Stimulated activated naive CD8-positive, alpha-beta T cell treated with anti-CD3 and anti-CD28 coated beads, Interleukin-15, Interleukin-2, amounts not matched to agents 100 U/mL and 50 U/mL, for 24 hours (primary cell): ENCODE results near the gene YEATS4.
"Not testable (repeated sequence)": the region's sequence is repeated elsewhere in the genome, so short reads cannot be mapped to it uniquely, and the experiment has no call there.

ENCODE experiments used
- ATAC-seq: fragments of 150-1000 bp; cut with Tn5 transposase; one replicate; pipeline ENCODE4 v1.10.0; 2021
- DNase-seq: peaks from one replicate; pipeline ENCODE4 v3.0.0; 2021

Gene YEATS4

DNA sequence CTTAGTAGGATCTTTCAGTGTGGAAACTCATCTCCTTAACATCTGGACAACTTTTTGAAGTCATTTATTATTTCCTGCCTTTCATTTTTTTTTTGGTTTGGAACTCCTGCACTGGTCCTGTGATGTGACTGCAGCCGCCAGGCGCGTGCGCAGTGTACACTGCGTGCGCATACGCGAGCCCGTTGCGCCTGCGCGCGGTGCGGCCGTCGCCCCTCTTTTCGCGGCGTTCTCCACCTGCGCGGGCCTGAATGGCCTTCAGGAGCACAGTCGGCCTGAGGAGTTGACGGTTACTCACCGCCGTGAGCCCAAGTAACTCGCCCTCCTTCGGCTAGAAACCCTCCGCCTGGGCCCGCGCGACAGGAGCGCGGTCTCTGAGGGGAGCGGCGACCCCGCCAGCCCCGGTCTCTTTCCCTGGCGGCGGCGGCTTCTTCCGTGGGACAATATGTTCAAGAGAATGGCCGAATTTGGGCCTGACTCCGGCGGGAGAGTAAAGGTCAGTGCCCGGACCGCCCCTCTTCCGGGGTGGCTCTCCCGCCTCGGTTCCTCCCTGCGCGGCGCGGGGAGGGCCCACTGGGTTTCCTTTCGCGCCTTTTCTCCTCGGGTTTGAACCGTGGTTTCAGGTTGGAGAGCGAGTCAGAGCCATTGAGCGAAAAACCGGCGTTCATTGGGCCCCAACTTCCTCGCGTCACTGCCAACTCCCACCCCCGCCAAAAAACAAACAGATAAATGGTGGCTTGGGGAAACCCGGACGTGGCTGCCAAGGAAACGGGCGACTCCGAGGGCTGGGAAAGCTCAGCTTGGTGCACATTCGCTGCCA, at the start of gene YEATS4:
YEATS4 (plus strand) TSS at position 213 of the 817 bp plus-strand sequence; CDS start at position 443, 230 bp downstream.
- DNase-seq (peak; percentile 87), ATAC-seq (peak; percentile 88)

- DNase-seq: no peak
- no peak for ATAC-seq
Measured at GRCh38 chr12:69313209-69313608, 46.3 kb upstream of the YEATS4 start.

DNA sequence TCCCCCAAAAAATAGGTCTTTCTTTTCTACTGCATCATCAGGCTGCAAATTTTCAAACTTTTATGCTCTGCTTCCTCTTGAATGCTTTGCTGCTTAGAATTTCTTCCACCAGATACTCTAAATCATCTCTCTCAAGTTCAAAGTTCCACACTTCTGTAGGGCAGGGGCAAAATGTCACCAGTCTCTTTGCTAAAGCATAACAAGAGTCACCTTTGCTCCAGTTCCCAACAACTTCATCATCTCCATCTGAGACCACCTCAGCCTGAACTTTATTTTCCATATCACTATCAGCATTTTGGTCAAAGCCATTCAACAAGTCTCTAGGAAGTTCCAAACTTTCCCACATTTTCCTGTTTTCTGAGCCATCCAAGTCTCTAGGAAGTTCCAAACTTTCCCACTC, 42.8 kb upstream of the YEATS4 start:
- DNase-seq, ATAC-seq: not testable (repeated sequence)

GRCh38 chr12:69317233-69317632, 42.3 kb upstream of the YEATS4 start:
- not testable (repeated sequence) for DNase-seq, ATAC-seq

GRCh38 chr12:69318225-69318624, 41.3 kb upstream of the YEATS4 start:
- no peak for DNase-seq

GRCh38 chr12:69321351-69321750, 38.2 kb upstream of the YEATS4 start:
- DNase-seq (no peak), ATAC-seq (no peak)

More at GRCh38 chr12:69318225-69318624, 41.3 kb upstream of the YEATS4 start:
- ATAC-seq: no peak

DNA sequence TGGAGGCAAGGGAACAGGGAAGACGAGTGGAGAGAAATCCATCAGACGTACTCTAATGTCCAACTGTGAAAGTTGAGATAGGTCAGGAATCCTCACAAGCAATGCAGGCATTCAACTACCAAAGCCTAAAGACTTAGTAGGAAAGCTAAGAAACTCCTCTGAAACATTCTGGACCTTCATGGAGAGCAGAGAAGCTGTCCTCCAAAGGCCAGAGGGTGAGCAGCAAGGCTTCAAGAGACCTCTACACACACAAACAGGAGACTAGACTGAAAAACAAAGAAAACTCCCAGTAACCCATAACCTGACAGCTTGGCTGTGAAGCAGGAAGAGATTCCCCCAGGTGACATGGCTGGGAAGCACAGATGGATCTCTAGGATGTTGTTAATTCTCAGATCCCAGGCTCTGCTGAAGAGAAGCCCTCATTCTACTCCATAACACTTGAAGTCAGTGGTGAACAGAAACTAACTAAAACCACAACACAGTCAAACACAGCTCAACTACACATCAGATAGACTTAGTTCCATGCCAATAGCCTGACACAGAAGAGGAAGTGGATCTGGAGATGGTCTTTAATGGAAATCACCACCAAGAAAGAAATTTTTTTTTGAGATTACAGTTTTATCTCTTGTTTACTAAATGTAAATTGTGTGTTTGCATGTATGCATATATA, 34.6 kb upstream of the YEATS4 start:
- peak; percentile 57 for ATAC-seq
- DNase-seq: no peak

DNA sequence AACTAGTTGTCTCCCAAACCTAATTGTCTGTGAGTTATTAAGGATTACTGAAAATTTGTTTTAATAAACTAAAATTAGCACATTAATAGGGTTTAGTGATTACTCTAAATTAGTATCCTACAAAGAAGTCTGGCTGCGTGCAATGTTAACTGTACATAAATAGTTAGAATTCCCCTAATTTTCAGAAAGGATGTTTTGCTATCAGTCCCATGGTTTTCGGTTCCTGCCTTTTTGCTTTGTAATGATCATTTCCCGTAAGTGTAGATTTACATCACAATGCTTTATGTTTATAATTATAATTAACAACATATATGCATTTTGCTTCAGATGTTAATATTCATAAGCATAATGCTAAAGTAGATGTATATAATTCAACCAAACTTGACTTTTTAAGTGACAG, 31.1 kb upstream of the YEATS4 start:
- ATAC-seq: no peak
- no peak for DNase-seq

DNA sequence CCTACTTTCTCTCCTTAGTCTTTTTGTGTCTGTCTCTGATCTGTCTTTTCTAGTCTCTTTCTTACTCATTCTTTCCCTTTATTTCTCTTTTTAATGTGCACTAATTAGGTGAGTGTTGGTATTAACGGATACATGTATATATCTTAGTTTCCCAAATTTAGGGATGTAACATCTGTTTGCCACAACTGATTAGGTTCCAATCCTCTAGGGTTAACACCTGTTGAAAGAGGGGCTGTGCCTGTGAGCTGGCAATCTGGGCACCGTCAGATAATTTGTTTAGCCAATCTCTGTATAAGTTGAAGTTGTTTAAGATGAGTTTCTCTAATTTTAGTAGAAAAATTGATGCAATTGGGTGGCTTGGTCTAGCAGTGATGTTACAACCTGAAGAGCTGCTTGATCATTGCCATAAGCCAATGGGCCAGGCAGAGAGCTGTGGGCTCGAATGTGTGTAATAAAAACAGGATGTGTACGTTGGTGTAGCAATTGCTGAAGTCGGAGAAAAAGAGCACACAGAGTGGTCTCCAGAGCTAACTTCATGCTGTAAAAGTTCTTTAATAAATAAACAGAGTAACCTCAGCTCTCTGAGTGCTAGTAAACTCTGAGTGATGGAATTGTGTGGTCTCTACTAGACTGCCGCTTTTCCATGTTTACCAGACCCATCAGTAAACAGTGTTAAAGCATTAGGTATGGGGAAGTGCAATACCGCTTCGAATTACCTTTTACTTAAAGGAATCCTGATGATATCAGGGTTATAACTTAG, 29.7 kb upstream of the YEATS4 start:
- no peak for DNase-seq
- peak; percentile 34 for ATAC-seq

GRCh38 chr12:69330475-69331473, 28.8 kb upstream of the YEATS4 start:
- peak; percentile 44 for ATAC-seq
- DNase-seq: peak; percentile 59

- DNase-seq (no peak), ATAC-seq (no peak)
Measured at GRCh38 chr12:69331519-69331908, 28.0 kb upstream of the YEATS4 start.

GRCh38 chr12:69331909-69332684, 27.4 kb upstream of the YEATS4 start:
- ATAC-seq (no peak), DNase-seq (no peak)

GRCh38 chr12:69332815-69333358, 26.7 kb upstream of the YEATS4 start:
- no peak for DNase-seq
- ATAC-seq: no peak

GRCh38 chr12:69334158-69334557, 25.4 kb upstream of the YEATS4 start:
- ATAC-seq: no peak
- DNase-seq: no peak

- no peak for DNase-seq
- peak; percentile 33 for ATAC-seq
Measured at GRCh38 chr12:69337311-69338090, 22.0 kb upstream of the YEATS4 start.

GRCh38 chr12:69338120-69338859, 21.3 kb upstream of the YEATS4 start:
- ATAC-seq (no peak), DNase-seq (no peak)

- DNase-seq (no peak), ATAC-seq (no peak)
Measured at GRCh38 chr12:69338936-69339335, 20.6 kb upstream of the YEATS4 start.

- DNase-seq (no peak), ATAC-seq (no peak)
Measured at GRCh38 chr12:69339999-69340398, 19.5 kb upstream of the YEATS4 start.

- ATAC-seq: peak; percentile 48
- DNase-seq: no peak
Measured at GRCh38 chr12:69341328-69341727, 18.2 kb upstream of the YEATS4 start.
